HCT116 (cell line): ENCODE results near the gene TALDO1. TPM values are rescaled to one million over a fixed set of nuclear protein-coding genes. Genes with fewer than 3 reads are reported as not detected.

ENCODE experiments used
- ATAC-seq: fragments of 200-7000 bp; cut with Tn5 transposase; 2 replicates; pipeline ENCODE4 v1.9.1; 2020; ENCODE audit warnings: mild to moderate bottlenecking, moderate library complexity
- BruUV-seq: library from RNA; stranded (reverse); fragments of 400-500 nt; replicated peaks from 2 replicates; lab custom pipeline; 2021; lab: Mats Ljungman, UMichigan
- CTCF ChIA-PET: fragments of 300-600 bp; sonication (Branson Sonifier 250); formaldehyde crosslinking; loops from one replicate; lab custom pipeline; 2021; ENCODE audit warnings: antibody characterized with exemption; lab: Charles Lee
- POLR2A ChIA-PET: fragments of 300-600, 350-600 bp; sonication (Branson Sonifier 250); formaldehyde crosslinking; loops from one replicate; lab custom pipeline; 2021; ENCODE audit warnings: antibody characterized with exemption; lab: Charles Lee
- RAD21 ChIA-PET, 2 experiments: fragments of 300-600 bp; sonication (Branson Sonifier 250); formaldehyde crosslinking; loops; one replicate each; lab custom pipeline; 2023; ENCODE audit warnings: low total read pairs in 2 of 2; ENCODE audit not compliant: uncharacterized antibody in 2 of 2, unreplicated experiment in 2 of 2, low non-redundant PET in 1 of 2; lab: Charles Lee
- DNase-seq: peaks from one replicate; pipeline ENCODE4 v3.0.0-alpha.2; 2010; ENCODE audit warnings: low read depth, low spot score
- H2AFZ ChIP-seq: fragments of 200-600 bp; shearing (Covaris generic), sonication (generic); 2 replicates; pipeline ENCODE4 v1.6.1; 2017; ENCODE audit warnings: low read depth, mixed run types, mixed read lengths, antibody characterized with exemption, low read length; ENCODE audit not compliant: poor library complexity, severe bottlenecking
- H3K27ac ChIP-seq: 2 replicates; pipeline ENCODE4 v1.5.1; 2012; ENCODE audit warnings: low read depth, low read length
- H3K27me3 ChIP-seq: fragments of 200-600 bp; sonication (generic); 2 replicates; pipeline ENCODE4 v1.6.1; 2016; ENCODE audit warnings: mixed run types, low read length, mixed read lengths; ENCODE audit not compliant: insufficient read depth
- H3K36me3 ChIP-seq, 2 experiments: fragments of 200-500 bp in 1 of 2; fragments of 200-600 bp in 1 of 2; sonication (Bioruptor generic) in 1 of 2; sonication (generic) in 1 of 2; 2 replicates each; pipeline versions ENCODE4 v1.5.1 to v1.6.1; 2014 to 2016; ENCODE audit warnings: low read length in 2 of 2, inconsistent platforms in 1 of 2, mixed read lengths in 1 of 2, mixed run types in 1 of 2; ENCODE audit not compliant: insufficient read depth in 2 of 2, control insufficient read depth in 1 of 2
- H3K4me1 ChIP-seq, 2 experiments: fragments of 200-600 bp in 1 of 2; sonication (generic) in 1 of 2; 2 replicates each; pipeline versions ENCODE4 v1.5.1 to v1.6.1; 2012 to 2017; ENCODE audit warnings: low read length in 2 of 2, inconsistent platforms in 1 of 2, mild to moderate bottlenecking in 1 of 2, mixed read lengths in 1 of 2, mixed run types in 1 of 2, moderate library complexity in 1 of 2; ENCODE audit not compliant: insufficient read depth in 2 of 2, control insufficient read depth in 1 of 2
- H3K4me2 ChIP-seq: fragments of 200-600 bp; sonication (generic); 2 replicates; pipeline ENCODE4 v1.6.1; 2017; ENCODE audit warnings: mixed run types, low read length, mixed read lengths
- H3K4me3 ChIP-seq, 2 experiments: fragments of 200-600 bp in 1 of 2; sonication (generic) in 1 of 2; replicated peaks in 1 of 2; 2 replicates each; pipeline ENCODE4 v1.5.1; 2011 to 2016; ENCODE audit warnings: low read length in 2 of 2, control low read depth in 1 of 2, low read depth in 1 of 2, mild to moderate bottlenecking in 1 of 2, mixed read lengths in 1 of 2, mixed run types in 1 of 2
- H3K79me2 ChIP-seq: fragments of 200-600 bp; sonication (generic); 2 replicates; pipeline ENCODE4 v1.6.1; 2017; ENCODE audit warnings: mild to moderate bottlenecking, mixed run types, low read length, moderate library complexity, mixed read lengths; ENCODE audit not compliant: insufficient read depth
- H3K9ac ChIP-seq: fragments of 200-600 bp; sonication (generic); 2 replicates; pipeline ENCODE4 v1.6.1; 2016; ENCODE audit warnings: low read length, mixed read lengths
- H3K9me2 ChIP-seq: fragments of 200-600 bp; sonication (generic), shearing (Covaris generic); 2 replicates; pipeline ENCODE4 v1.6.1; 2017; ENCODE audit warnings: mixed run types, mild to moderate bottlenecking, moderate library complexity; ENCODE audit not compliant: insufficient read depth
- H3K9me3 ChIP-seq, 2 experiments: fragments of 200-500 bp in 1 of 2; fragments of 200-600 bp in 1 of 2; sonication (Bioruptor generic) in 1 of 2; sonication (generic) in 1 of 2; 2 replicates each; pipeline ENCODE4 v1.6.1; 2014 to 2017; ENCODE audit warnings: low read length in 2 of 2, mixed read lengths in 2 of 2, inconsistent platforms in 1 of 2, low read depth in 1 of 2, mild to moderate bottlenecking in 1 of 2, mixed run types in 1 of 2, moderate library complexity in 1 of 2; ENCODE audit not compliant: control insufficient read depth in 1 of 2, insufficient read depth in 1 of 2
- H4K20me1 ChIP-seq: fragments of 200-600 bp; sonication (generic), shearing (Covaris generic); 2 replicates; pipeline ENCODE4 v1.6.1; 2017; ENCODE audit warnings: mixed run types, mild to moderate bottlenecking, moderate library complexity; ENCODE audit not compliant: insufficient read depth
- ATF3 ChIP-seq: IDR thresholded peaks from 2 replicates; pipeline ENCODE4 v1.6.1; 2012
- CBX3 ChIP-seq: IDR thresholded peaks from 2 replicates; pipeline ENCODE4 v1.6.1; 2012; ENCODE audit warnings: low read depth
- CEBPB ChIP-seq: IDR thresholded peaks from 2 replicates; pipeline ENCODE4 v1.6.1; 2012; ENCODE audit warnings: low read depth
- CTCF ChIP-seq, 3 experiments: fragments of 200-600 bp in 1 of 3; sonication (generic) in 1 of 3; IDR thresholded peaks in 2 of 3; conservative IDR thresholded peaks in 1 of 3; 2 replicates each; pipeline ENCODE4 v1.5.1; 2012 to 2017; ENCODE audit warnings: low read depth in 2 of 3, low read length in 2 of 3, antibody characterized with exemption in 1 of 3, borderline replicate concordance in 1 of 3, control low read depth in 1 of 3, mild to moderate bottlenecking in 1 of 3, mixed read lengths in 1 of 3, mixed run types in 1 of 3, moderate library complexity in 1 of 3; ENCODE audit not compliant: insufficient read depth in 1 of 3
- EGR1 ChIP-seq: IDR thresholded peaks from 2 replicates; pipeline ENCODE4 v1.6.1; 2012; ENCODE audit warnings: low read depth
- ELF1 ChIP-seq: IDR thresholded peaks from 2 replicates; pipeline ENCODE4 v1.6.1; 2012; ENCODE audit warnings: low read depth, borderline replicate concordance
- EZH2 ChIP-seq: fragments of 200-600 bp; sonication (generic); IDR thresholded peaks from 2 replicates; pipeline ENCODE4 v1.6.1; 2017; ENCODE audit warnings: antibody characterized with exemption, mixed run types
- EZH2phosphoT487 ChIP-seq: fragments of 200-600 bp; IDR thresholded peaks from 2 replicates; pipeline ENCODE4 v1.6.1; 2018; ENCODE audit warnings: antibody characterized with exemption, borderline replicate concordance
- FOSL1 ChIP-seq: IDR thresholded peaks from 2 replicates; pipeline ENCODE4 v1.6.1; 2012; ENCODE audit warnings: low read depth
- JUND ChIP-seq: IDR thresholded peaks from 2 replicates; pipeline ENCODE4 v1.6.1; 2012
- MAX ChIP-seq: IDR thresholded peaks from 2 replicates; pipeline ENCODE4 v1.6.1; 2012
- POLR2AphosphoS5 ChIP-seq: IDR thresholded peaks from 2 replicates; pipeline ENCODE4 v1.6.1; 2011; ENCODE audit warnings: mild to moderate bottlenecking, low read depth, low read length, moderate library complexity
- RAD21 ChIP-seq: IDR thresholded peaks from 2 replicates; pipeline ENCODE4 v1.6.1; 2012; ENCODE audit warnings: low read depth, mild to moderate bottlenecking
- REST ChIP-seq: IDR thresholded peaks from 2 replicates; pipeline ENCODE4 v1.6.1; 2012; ENCODE audit warnings: low read depth
- SIN3A ChIP-seq: IDR thresholded peaks from 2 replicates; pipeline ENCODE4 v1.6.1; 2012; ENCODE audit warnings: low read depth
- SP1 ChIP-seq: IDR thresholded peaks from 2 replicates; pipeline ENCODE4 v1.6.1; 2012; ENCODE audit warnings: low read depth
- TCF7L2 ChIP-seq: IDR thresholded peaks from 2 replicates; pipeline ENCODE4 v1.7.0; 2011; ENCODE audit warnings: borderline replicate concordance, inconsistent platforms; ENCODE audit not compliant: insufficient read depth, insufficient read length; ENCODE audit errors: extremely low read depth
- ZBTB33 ChIP-seq: IDR thresholded peaks from 2 replicates; pipeline ENCODE4 v1.6.1; 2011; ENCODE audit warnings: mild to moderate bottlenecking, low read length, moderate library complexity; ENCODE audit not compliant: insufficient replicate concordance; ENCODE audit errors: extremely low read depth
- ZFX ChIP-seq: fragments of 450-650 bp; IDR thresholded peaks from 2 replicates; pipeline ENCODE4 v1.6.1; 2017
- ZNF274 ChIP-seq: fragments of 200-500 bp; sonication (Bioruptor generic); IDR thresholded peaks from 2 replicates; pipeline ENCODE4 v1.6.1; 2014; ENCODE audit warnings: mild to moderate bottlenecking, low read depth, low read length, inconsistent platforms
- intact Hi-C: fragments of 100-400 bp; cut with micrococcal nuclease; formaldehyde crosslinking; loops from 2 replicates; pipeline ENCODE4 v1.10.0; 2022
- total RNA-seq: library from RNA; stranded (reverse); gene quantifications from one replicate; pipeline ENCODE4 v1.2.1, GENCODE V29; 2021; ENCODE audit not compliant: unreplicated experiment

Gene TALDO1
- total RNA-seq, 1 experiment from 2014 or later: 242 TPM

GRCh38 chr11:742156-742546 lies 5.1 kb upstream of the TALDO1 start:
- ChIA-PET POLR2A (no interaction called here), RAD21 (no interaction called here), CTCF (no interaction called here)
- H3K4me3 ChIP-seq: no peak overlapping the region
- H2AFZ ChIP-seq: no peak overlapping the region
- intact Hi-C loops: no loop called here
- H3K27ac ChIP-seq: no peak overlapping the region
- H3K79me2 ChIP-seq: no peaks in the 10 kb centered on the region
- peaks cover 17 to 48% of the 10 kb centered on the region in 2 experiments for H3K4me1 ChIP-seq
- H3K36me3 ChIP-seq: no peaks in the 10 kb centered on the region
- no peak overlapping the region for H3K9ac ChIP-seq
- no peaks in the 10 kb centered on the region for H3K27me3 ChIP-seq
- peak overlapping the region; percentile 34 for H3K4me2 ChIP-seq
- no peak for ATAC-seq
- no TSS peak for BruUV-seq
- no peaks in the 10 kb centered on the region for H3K9me3 ChIP-seq
- H3K9me2 ChIP-seq: no peaks in the 10 kb centered on the region
- H4K20me1 ChIP-seq: no peaks in the 10 kb centered on the region
- no peak for DNase-seq
- TF ChIP-seq CTCF (IDR thresholded peaks at IDR 0.05 in 2 of 3, conservative IDR thresholded peaks at IDR 0.05 in 1 of 3; ENCODE audit: borderline replicate concordance in 1 of 3, insufficient read depth in 1 of 3, low read depth in 2 of 3, low read length in 2 of 3): no peak
- TF ChIP-seq EZH2phosphoT487: no peak
- no peak for TF ChIP-seq POLR2AphosphoS5
- TF ChIP-seq SIN3A: no peak
- no peak for TF ChIP-seq JUND
- TF ChIP-seq ELF1: no peak
- no peak for TF ChIP-seq ZFX
- TF ChIP-seq ZBTB33: no peak
- no peak for TF ChIP-seq CEBPB
- TF ChIP-seq ATF3: no peak
- no peak for TF ChIP-seq MAX
- TF ChIP-seq REST: no peak
- no peak for TF ChIP-seq TCF7L2
- no peak for TF ChIP-seq SP1
- TF ChIP-seq EGR1: no peak
- TF ChIP-seq FOSL1: no peak
- TF ChIP-seq EZH2: no peak
- TF ChIP-seq ZNF274: no peak
- no peak for TF ChIP-seq CBX3
- no peak for TF ChIP-seq RAD21
